Neural cell (in vitro differentiated cells): Measurements from ENCODE around the gene GPR84.

Experiments
- CTCF ChIP-seq: fragments of 450-650 bp; IDR thresholded peaks from 2 replicates; pipeline ENCODE4 v1.5.1; 2014; ENCODE audit warnings: antibody characterized with exemption, mild to moderate bottlenecking, moderate library complexity; ENCODE audit not compliant: poor library complexity, severe bottlenecking
- POLR2AphosphoS5 ChIP-seq: IDR thresholded peaks from 2 replicates; pipeline ENCODE4 v1.6.1; 2012

DNA sequence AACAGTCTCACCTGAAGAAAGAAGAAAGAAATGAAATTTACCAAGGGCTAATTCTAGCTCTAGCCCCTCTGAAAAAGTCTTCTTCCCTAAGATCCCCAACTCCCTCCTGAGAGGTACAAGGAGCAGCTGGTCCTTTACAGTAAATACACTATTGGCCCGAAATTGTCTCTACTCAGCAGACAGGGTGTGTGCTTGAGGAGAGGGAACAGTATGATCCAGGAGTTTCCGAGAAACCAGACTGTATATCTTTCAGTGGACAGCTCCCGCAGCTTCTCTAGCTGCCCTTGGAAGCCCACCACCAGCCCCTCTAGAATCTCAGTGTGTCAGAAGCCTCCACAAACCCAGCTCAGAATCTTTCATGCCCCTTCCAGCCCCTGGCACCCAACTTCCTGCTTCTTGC is 8.1 kb downstream of the GPR84 start:
- TF ChIP-seq POLR2AphosphoS5 (no peak), CTCF (no peak)
